ENCODE results near the gene SLC2A10. TPM values are rescaled to one million over a fixed set of nuclear protein-coding genes. Genes with fewer than 3 reads are reported as not detected.

The SLC2A10 gene
- total RNA-seq, 1 experiment from 2014 or later = 9.6 TPM

DNA sequence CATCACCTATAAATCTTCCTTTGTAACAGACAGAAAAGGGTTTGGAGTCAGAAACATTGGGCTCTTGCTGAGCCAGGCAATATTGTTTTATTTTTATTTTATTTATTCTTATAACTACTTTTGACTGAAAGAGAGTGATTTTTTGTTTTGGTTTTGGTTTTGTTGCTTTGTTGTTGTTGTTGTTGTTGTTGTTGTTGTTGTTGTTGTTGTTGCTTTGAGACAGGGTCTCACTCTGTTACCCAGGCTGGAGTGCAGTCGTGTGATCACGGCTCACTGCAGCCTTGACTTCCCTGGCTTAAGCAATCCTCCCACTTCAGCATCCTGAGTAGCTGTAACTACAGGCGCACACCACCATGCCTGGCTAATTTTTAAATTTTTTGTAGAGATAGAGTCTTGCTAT lies 43.1 kb upstream of the SLC2A10 start:
- ChIA-PET POLR2A (ENCODE audit: unreplicated experiment) (no interaction called here), CTCF (no interaction called here)
- no TSS peak for BruUV-seq (replicated peaks)
- intact Hi-C loops (cut with micrococcal nuclease) = no loop called here
- no peak for DNase-seq
- Histone ChIP-seq H3K4me2 (ENCODE audit: low read length) (no peak overlapping the region), H3K9ac (ENCODE audit: low read length) (no peak overlapping the region), H3K27ac (ENCODE audit: low read length) (no peak overlapping the region), H3K4me1 (ENCODE audit: insufficient read depth, low read length) (no peaks in the 10 kb centered on the region), H2AFZ (ENCODE audit: low read length) (no peak overlapping the region), H3K27me3 (ENCODE audit: low read length) (no peaks in the 10 kb centered on the region), H3F3A (ENCODE audit: low read length, unreplicated experiment) (no peaks in the 10 kb centered on the region), H3K36me3 (ENCODE audit: low read depth, low read length) (no peaks in the 10 kb centered on the region), H3K9me3 (ENCODE audit: low read length) (peaks cover 7% of the 10 kb centered on the region), H3K9me2 (replicated peaks; ENCODE audit: low read length) (no peaks in the 10 kb centered on the region), H3K79me2 (ENCODE audit: low read length) (no peaks in the 10 kb centered on the region), H4K20me1 (ENCODE audit: low read length) (no peaks in the 10 kb centered on the region), H3K4me3 (ENCODE audit: low read length) (no peak overlapping the region)
- TF ChIP-seq EZH2 (IDR thresholded peaks at IDR 0.05; ENCODE audit: low read length, unreplicated experiment) (no peak), EZH2phosphoT487 (IDR thresholded peaks at IDR 0.05; ENCODE audit: borderline replicate concordance, low read length) (no peak)
- TF ChIP-seq, protein P1, sequence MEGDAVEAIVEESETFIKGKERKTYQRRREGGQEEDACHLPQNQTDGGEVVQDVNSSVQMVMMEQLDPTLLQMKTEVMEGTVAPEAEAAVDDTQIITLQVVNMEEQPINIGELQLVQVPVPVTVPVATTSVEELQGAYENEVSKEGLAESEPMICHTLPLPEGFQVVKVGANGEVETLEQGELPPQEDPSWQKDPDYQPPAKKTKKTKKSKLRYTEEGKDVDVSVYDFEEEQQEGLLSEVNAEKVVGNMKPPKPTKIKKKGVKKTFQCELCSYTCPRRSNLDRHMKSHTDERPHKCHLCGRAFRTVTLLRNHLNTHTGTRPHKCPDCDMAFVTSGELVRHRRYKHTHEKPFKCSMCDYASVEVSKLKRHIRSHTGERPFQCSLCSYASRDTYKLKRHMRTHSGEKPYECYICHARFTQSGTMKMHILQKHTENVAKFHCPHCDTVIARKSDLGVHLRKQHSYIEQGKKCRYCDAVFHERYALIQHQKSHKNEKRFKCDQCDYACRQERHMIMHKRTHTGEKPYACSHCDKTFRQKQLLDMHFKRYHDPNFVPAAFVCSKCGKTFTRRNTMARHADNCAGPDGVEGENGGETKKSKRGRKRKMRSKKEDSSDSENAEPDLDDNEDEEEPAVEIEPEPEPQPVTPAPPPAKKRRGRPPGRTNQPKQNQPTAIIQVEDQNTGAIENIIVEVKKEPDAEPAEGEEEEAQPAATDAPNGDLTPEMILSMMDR (conservative IDR thresholded peaks at IDR 0.05; ENCODE audit: low read depth, low read length) = no peak
- ATAC-seq = no peak

DNA sequence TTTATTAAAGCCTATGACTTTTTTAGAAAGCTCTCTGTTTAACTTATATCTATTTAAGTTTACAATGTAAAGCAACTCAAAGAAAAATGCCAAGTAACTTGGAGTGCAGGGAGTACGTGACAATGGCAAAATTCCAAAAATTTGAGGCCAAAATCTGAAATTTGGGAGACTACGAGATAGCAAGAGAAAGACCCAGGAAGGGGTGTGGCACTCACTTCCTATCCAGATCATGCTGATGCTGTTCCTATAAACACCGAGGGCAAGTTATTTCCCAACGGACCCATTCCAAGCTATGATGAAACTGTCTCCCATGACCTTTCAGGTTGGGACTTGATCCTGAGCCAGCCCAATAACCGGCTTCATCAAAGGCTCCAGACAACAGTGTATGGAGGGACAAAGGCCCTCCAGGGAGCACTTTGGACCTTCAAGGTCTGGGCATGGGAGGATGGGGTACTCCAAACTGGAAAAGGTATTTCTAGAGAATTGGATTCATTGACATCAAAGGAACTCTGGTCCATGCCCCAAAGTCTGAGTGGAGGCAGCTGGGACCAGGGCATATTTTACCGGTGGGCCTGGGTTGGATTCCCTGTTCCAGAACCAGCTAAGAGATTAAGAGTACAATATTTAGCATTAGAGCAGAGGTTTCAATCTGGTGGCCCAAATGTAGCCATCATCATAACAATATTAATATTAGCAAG lies 42.5 kb upstream of the SLC2A10 start:
- H3K4me1 ChIP-seq (ENCODE audit: insufficient read depth, low read length) = no peaks in the 10 kb centered on the region

DNA sequence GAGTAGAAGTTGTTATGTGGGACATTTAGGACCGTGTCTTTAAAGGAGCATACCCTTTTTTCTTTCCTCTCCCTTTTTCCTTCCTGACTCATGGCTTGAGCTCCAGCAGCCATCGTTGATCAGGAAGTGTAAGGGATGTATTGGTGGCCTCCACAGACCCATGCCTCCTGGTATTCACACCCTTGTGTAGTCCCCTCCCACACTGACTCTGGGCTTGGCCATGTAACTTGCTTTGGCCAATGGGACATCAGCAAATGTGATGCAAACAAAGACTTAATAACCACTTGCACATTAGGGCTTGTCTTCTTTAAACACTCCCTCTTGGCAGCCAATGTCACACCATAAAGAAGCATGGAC lies 39.2 kb upstream of the SLC2A10 start:
- H3K4me1 ChIP-seq (ENCODE audit: insufficient read depth, low read length) = no peaks in the 10 kb centered on the region
- H4K20me1 ChIP-seq (ENCODE audit: low read length) = no peaks in the 10 kb centered on the region
- no peak overlapping the region for H2AFZ ChIP-seq (ENCODE audit: low read length)
- intact Hi-C loops (cut with micrococcal nuclease) = no loop called here
- no peak overlapping the region for H3K9ac ChIP-seq (ENCODE audit: low read length)
- no peaks in the 10 kb centered on the region for H3K27me3 ChIP-seq (ENCODE audit: low read length)
- ATAC-seq (no peak), DNase-seq (no peak)
- no peaks in the 10 kb centered on the region for H3K36me3 ChIP-seq (ENCODE audit: low read depth, low read length)
- H3K27ac ChIP-seq (ENCODE audit: low read length) = no peak overlapping the region
- BruUV-seq (replicated peaks) = no TSS peak
- no peak overlapping the region for H3K4me2 ChIP-seq (ENCODE audit: low read length)
- H3K9me3 ChIP-seq (ENCODE audit: low read length) = peaks cover 12% of the 10 kb centered on the region
- no peaks in the 10 kb centered on the region for H3K9me2 ChIP-seq (replicated peaks; ENCODE audit: low read length)
- no peaks in the 10 kb centered on the region for H3K79me2 ChIP-seq (ENCODE audit: low read length)
- no peaks in the 10 kb centered on the region for H3F3A ChIP-seq (ENCODE audit: low read length, unreplicated experiment)
- TF ChIP-seq, protein P1 (conservative IDR thresholded peaks at IDR 0.05; ENCODE audit: low read depth, low read length) = no peak
- TF ChIP-seq EZH2phosphoT487 (IDR thresholded peaks at IDR 0.05; ENCODE audit: borderline replicate concordance, low read length) = no peak
- no peak for TF ChIP-seq EZH2 (IDR thresholded peaks at IDR 0.05; ENCODE audit: low read length, unreplicated experiment)
- ChIA-PET POLR2A (ENCODE audit: unreplicated experiment) (no interaction called here), CTCF (no interaction called here)
- H3K4me3 ChIP-seq (ENCODE audit: low read length) = no peak overlapping the region

More for the DNA sequence above, 42.5 kb upstream of the SLC2A10 start:
- H3K27ac ChIP-seq (ENCODE audit: low read length) = no peak overlapping the region
- TF ChIP-seq, protein P1 (conservative IDR thresholded peaks at IDR 0.05; ENCODE audit: low read depth, low read length) = no peak
- TF ChIP-seq EZH2phosphoT487 (IDR thresholded peaks at IDR 0.05; ENCODE audit: borderline replicate concordance, low read length) (no peak), EZH2 (IDR thresholded peaks at IDR 0.05; ENCODE audit: low read length, unreplicated experiment) (no peak)
- H3K9me3 ChIP-seq (ENCODE audit: low read length) = peaks cover 7% of the 10 kb centered on the region
- no peak overlapping the region for H3K9ac ChIP-seq (ENCODE audit: low read length)
- BruUV-seq (replicated peaks) = no TSS peak
- no peaks in the 10 kb centered on the region for H3K79me2 ChIP-seq (ENCODE audit: low read length)
- ChIA-PET POLR2A (ENCODE audit: unreplicated experiment) (no interaction called here), CTCF (no interaction called here)
- no peaks in the 10 kb centered on the region for H3K36me3 ChIP-seq (ENCODE audit: low read depth, low read length)
- H3K4me2 ChIP-seq (ENCODE audit: low read length) = no peak overlapping the region
- DNase-seq (no peak), ATAC-seq (no peak)
- no peaks in the 10 kb centered on the region for H3F3A ChIP-seq (ENCODE audit: low read length, unreplicated experiment)
- H3K4me3 ChIP-seq (ENCODE audit: low read length) = no peak overlapping the region
- intact Hi-C loops (cut with micrococcal nuclease) = no loop called here
- H2AFZ ChIP-seq (ENCODE audit: low read length) = no peak overlapping the region
- no peaks in the 10 kb centered on the region for H4K20me1 ChIP-seq (ENCODE audit: low read length)
- H3K9me2 ChIP-seq (replicated peaks; ENCODE audit: low read length) = no peaks in the 10 kb centered on the region
- no peaks in the 10 kb centered on the region for H3K27me3 ChIP-seq (ENCODE audit: low read length)
